Measurements from ENCODE around the gene HYDIN.
A peak's percentile ranks its signal among the peaks of the same experiment; 100 is the strongest.
"Not testable (repeated sequence)": the region's sequence is repeated elsewhere in the genome, so short reads cannot be mapped to it uniquely, and the experiment has no call there.

HYDIN gene

DNA sequence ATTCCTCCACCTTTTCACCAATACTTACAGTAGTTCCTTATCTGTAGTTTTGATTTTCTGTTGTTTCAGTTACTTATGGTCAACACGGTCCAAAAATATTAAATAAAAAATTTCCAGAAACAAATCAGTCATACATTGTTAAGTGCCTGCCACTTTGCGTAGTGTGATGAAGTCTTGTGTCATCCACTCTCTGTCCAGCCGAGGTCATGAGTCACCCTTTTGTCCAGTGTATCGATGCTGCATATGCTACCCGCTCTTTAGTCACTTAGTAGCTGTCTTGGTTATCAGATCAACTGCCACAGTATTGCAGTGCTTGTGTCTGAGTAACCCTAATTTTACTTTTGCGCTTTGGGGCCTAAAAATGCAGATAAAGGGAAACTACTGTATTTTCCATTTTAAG, 146.9 kb downstream of the HYDIN start:
- not testable (repeated sequence) for DNase-seq

DNA sequence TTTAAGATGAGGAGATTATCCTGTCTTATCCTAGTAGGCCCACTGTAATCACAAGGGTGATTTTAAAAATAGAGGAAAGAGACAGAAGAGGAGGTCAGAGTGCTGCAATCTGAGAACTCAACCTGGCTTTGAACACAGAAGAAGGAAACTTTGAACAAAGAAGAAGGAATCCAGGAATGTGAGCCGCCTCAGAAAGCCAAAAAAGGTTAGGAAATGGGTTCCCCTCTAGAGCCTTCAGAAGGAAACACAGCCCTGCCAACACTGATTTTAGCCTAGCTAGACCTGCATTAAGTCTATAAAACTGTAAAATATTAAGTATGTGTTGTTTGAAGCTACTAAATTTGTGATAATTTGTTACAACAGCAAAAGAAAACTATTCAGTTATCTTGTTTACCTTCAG, 149.7 kb downstream of the HYDIN start:
- DNase-seq: not testable (repeated sequence)

- not testable (repeated sequence) for DNase-seq
Observed at GRCh38 chr16:71080262-71080661, 150.3 kb downstream of the HYDIN start.

- DNase-seq: not testable (repeated sequence)
Observed at GRCh38 chr16:71070651-71071050, 159.9 kb downstream of the HYDIN start.

DNA sequence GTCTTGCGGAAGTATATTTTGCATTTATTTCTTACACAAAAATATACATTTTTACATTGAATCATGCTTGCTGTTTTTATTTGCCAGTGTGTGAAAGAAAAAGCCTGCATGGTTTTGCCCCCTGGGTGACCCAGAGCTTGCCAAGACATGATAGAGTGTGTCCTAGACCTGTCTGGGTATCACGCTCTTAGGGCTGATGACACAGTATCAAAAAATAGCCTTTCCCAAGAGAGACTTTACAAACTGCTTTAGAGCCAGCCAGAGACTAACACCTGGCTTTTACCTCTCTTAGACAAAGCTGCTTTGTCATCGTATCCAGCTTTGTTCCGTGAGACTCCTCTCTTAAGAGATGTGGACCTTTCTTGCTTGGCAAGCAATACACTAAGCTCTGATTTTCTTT, 160.7 kb downstream of the HYDIN start:
- not testable (repeated sequence) for DNase-seq

GRCh38 chr16:71053897-71054609, 176.5 kb downstream of the HYDIN start:
- not testable (repeated sequence) for DNase-seq

DNA sequence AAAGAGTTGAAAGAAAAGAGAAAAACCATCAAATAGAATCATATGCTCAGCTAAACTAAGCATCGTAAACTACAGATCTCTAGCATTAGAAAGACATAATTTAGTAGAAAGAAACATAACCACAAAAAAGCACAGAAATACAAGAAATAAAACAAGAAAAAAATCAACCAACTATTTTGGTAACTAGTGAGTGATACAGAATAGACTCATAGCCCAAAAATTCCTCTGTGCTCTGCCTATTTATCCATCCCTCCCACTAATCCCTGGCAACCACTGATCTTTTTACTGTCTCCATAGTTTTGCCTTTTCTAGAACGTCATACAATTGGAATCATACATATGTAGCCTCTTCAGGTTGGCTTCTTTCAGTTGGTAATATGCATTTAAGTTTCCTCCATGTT, 180.2 kb downstream of the HYDIN start:
- peak; percentile 12 for DNase-seq

GRCh38 chr16:71039368-71040111, 191.0 kb downstream of the HYDIN start:
- not testable (repeated sequence) for DNase-seq

DNA sequence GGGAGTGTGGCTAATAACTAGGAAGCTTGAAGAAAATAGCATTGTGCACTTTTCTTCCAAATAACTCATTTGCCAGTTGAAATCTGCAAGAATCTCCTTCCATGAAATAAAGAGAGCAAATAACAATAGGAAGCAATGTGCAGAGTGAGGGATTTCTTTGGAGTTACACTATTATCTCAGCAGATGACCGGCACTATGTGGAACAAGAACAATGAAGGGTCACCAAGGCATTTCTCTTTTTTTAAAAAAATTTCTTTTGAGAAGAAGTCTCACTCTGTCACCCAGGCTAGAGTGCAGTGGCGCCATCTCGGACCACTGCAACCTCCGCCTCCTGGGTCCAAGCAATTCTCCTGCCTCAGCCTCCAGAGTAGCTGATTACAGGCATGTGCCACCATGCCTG, 192.1 kb downstream of the HYDIN start:
- DNase-seq: not testable (repeated sequence)

GRCh38 chr16:71037987-71038386, 192.5 kb downstream of the HYDIN start:
- peak; percentile 11 for DNase-seq

GRCh38 chr16:71028032-71028727, 202.3 kb downstream of the HYDIN start:
- peak; percentile 2 for DNase-seq

- DNase-seq: not testable (repeated sequence)
Observed at GRCh38 chr16:71027511-71027910, 203.0 kb downstream of the HYDIN start.

GRCh38 chr16:71023851-71024439, 206.6 kb downstream of the HYDIN start:
- not testable (repeated sequence) for DNase-seq

- DNase-seq: not testable (repeated sequence)
Observed at GRCh38 chr16:71021961-71022537, 208.5 kb downstream of the HYDIN start.

GRCh38 chr16:71019067-71019682, 211.3 kb downstream of the HYDIN start:
- DNase-seq: not testable (repeated sequence)

- not testable (repeated sequence) for DNase-seq
Observed at GRCh38 chr16:71015419-71015818, 215.1 kb downstream of the HYDIN start.

GRCh38 chr16:71009440-71010223, 220.9 kb downstream of the HYDIN start:
- DNase-seq: not testable (repeated sequence)

GRCh38 chr16:71006516-71006915, 224.0 kb downstream of the HYDIN start:
- DNase-seq: not testable (repeated sequence)

GRCh38 chr16:70999735-71000134, 230.8 kb downstream of the HYDIN start:
- DNase-seq: not testable (repeated sequence)

- not testable (repeated sequence) for DNase-seq
Observed at GRCh38 chr16:70995799-70996198, 234.7 kb downstream of the HYDIN start.

- not testable (repeated sequence) for DNase-seq
Observed at GRCh38 chr16:70992511-70992910, 238.0 kb downstream of the HYDIN start.
